ENCODE results near the gene TRPC4.

TRPC4 gene

GRCh38 chr13:37884026-37884425 lies 14.5 kb upstream of the TRPC4 start:
- H4K20me1 ChIP-seq (ENCODE audit: insufficient read depth, low read length): no peaks in the 10 kb centered on the region
- no peaks in the 10 kb centered on the region for H3F3A ChIP-seq (ENCODE audit: insufficient read depth, low read length)
- H3K4me2 ChIP-seq (ENCODE audit: low read depth, low read length): no peak overlapping the region
- no peaks in the 10 kb centered on the region for H3K9me2 ChIP-seq (replicated peaks; ENCODE audit: insufficient read depth, low read length)
- H3K9ac ChIP-seq (ENCODE audit: low read length): no peak overlapping the region
- H3K27ac ChIP-seq (ENCODE audit: low read length): no peak overlapping the region
- H3K36me3 ChIP-seq (replicated peaks; ENCODE audit: insufficient read depth, low read length): no peaks in the 10 kb centered on the region
- peaks cover 2% of the 10 kb centered on the region; the same call in 1 of the 2 replicates for H3K4me1 ChIP-seq (ENCODE audit: low read length)
- H2AFZ ChIP-seq (ENCODE audit: low read length): no peak overlapping the region
- DNase-seq: no peak
- no peaks in the 10 kb centered on the region for H3K9me3 ChIP-seq (replicated peaks; ENCODE audit: insufficient read depth, low read length)
- no peak for TF ChIP-seq EZH2 (optimal IDR thresholded peaks at IDR 0.05; ENCODE audit: low read depth, low read length)
- TF ChIP-seq EZH2phosphoT487 (IDR thresholded peaks at IDR 0.05; ENCODE audit: low read length): no peak
- TF ChIP-seq CTCF (IDR thresholded peaks at IDR 0.05; ENCODE audit: low read length): no peak
- no peaks in the 10 kb centered on the region for H3K27me3 ChIP-seq (replicated peaks; ENCODE audit: insufficient read depth, low read length)
- no peaks in the 10 kb centered on the region for H3K79me2 ChIP-seq (ENCODE audit: low read length)
- no peak overlapping the region for H3K4me3 ChIP-seq (ENCODE audit: low read length)

- no peak for TF ChIP-seq EZH2 (optimal IDR thresholded peaks at IDR 0.05; ENCODE audit: low read depth, low read length)
- TF ChIP-seq CTCF (IDR thresholded peaks at IDR 0.05; ENCODE audit: low read length): no peak
- TF ChIP-seq EZH2phosphoT487 (IDR thresholded peaks at IDR 0.05; ENCODE audit: low read length): no peak
- Histone ChIP-seq H3K27ac (ENCODE audit: low read length) (no peak overlapping the region), H2AFZ (ENCODE audit: low read length) (no peak overlapping the region), H3F3A (ENCODE audit: insufficient read depth, low read length) (no peaks in the 10 kb centered on the region), H3K9ac (ENCODE audit: low read length) (no peak overlapping the region), H3K79me2 (ENCODE audit: low read length) (no peaks in the 10 kb centered on the region), H3K9me2 (replicated peaks; ENCODE audit: insufficient read depth, low read length) (no peaks in the 10 kb centered on the region), H3K27me3 (replicated peaks; ENCODE audit: insufficient read depth, low read length) (no peaks in the 10 kb centered on the region), H3K4me3 (ENCODE audit: low read length) (no peak overlapping the region), H3K4me2 (ENCODE audit: low read depth, low read length) (no peak overlapping the region), H3K36me3 (replicated peaks; ENCODE audit: insufficient read depth, low read length) (no peaks in the 10 kb centered on the region), H4K20me1 (ENCODE audit: insufficient read depth, low read length) (no peaks in the 10 kb centered on the region), H3K4me1 (ENCODE audit: low read length) (no peaks in the 10 kb centered on the region), H3K9me3 (replicated peaks; ENCODE audit: insufficient read depth, low read length) (no peaks in the 10 kb centered on the region)
- no peak for DNase-seq
Observed at GRCh38 chr13:37878921-37879320, 9.3 kb upstream of the TRPC4 start.

- no peaks in the 10 kb centered on the region for H3F3A ChIP-seq (ENCODE audit: insufficient read depth, low read length)
- DNase-seq: no peak
- H4K20me1 ChIP-seq (ENCODE audit: insufficient read depth, low read length): no peaks in the 10 kb centered on the region
- H3K27ac ChIP-seq (ENCODE audit: low read length): no peak overlapping the region
- no peaks in the 10 kb centered on the region for H3K36me3 ChIP-seq (replicated peaks; ENCODE audit: insufficient read depth, low read length)
- TF ChIP-seq EZH2 (optimal IDR thresholded peaks at IDR 0.05; ENCODE audit: low read depth, low read length) (no peak), CTCF (IDR thresholded peaks at IDR 0.05; ENCODE audit: low read length) (no peak), EZH2phosphoT487 (IDR thresholded peaks at IDR 0.05; ENCODE audit: low read length) (no peak)
- H3K9me3 ChIP-seq (replicated peaks; ENCODE audit: insufficient read depth, low read length): no peaks in the 10 kb centered on the region
- no peak overlapping the region for H3K4me3 ChIP-seq (ENCODE audit: low read length)
- H3K27me3 ChIP-seq (replicated peaks; ENCODE audit: insufficient read depth, low read length): no peaks in the 10 kb centered on the region
- H3K9ac ChIP-seq (ENCODE audit: low read length): no peak overlapping the region
- H3K4me1 ChIP-seq (ENCODE audit: low read length): no peaks in the 10 kb centered on the region
- H3K9me2 ChIP-seq (replicated peaks; ENCODE audit: insufficient read depth, low read length): no peaks in the 10 kb centered on the region
- H3K79me2 ChIP-seq (ENCODE audit: low read length): no peaks in the 10 kb centered on the region
- no peak overlapping the region for H2AFZ ChIP-seq (ENCODE audit: low read length)
- no peak overlapping the region for H3K4me2 ChIP-seq (ENCODE audit: low read depth, low read length)
Observed at GRCh38 chr13:37878496-37878895, 8.9 kb upstream of the TRPC4 start.

All from MM.1S (cell line).